Renal cortical epithelial cell (primary cell): ENCODE results near the gene LURAP1L. TPM values are rescaled to one million over a fixed set of nuclear protein-coding genes. Genes with fewer than 3 reads are reported as not detected.

ENCODE experiments used
- DNase-seq: peaks from one replicate; pipeline ENCODE4 v3.0.0-alpha.2; 2011; ENCODE audit warnings: low read depth
- total RNA-seq: library from RNA; depleted of rRNA; stranded (reverse); fragments of >200 nt; gene quantifications from 2 replicates; pipeline ENCODE4 v1.2.3, GENCODE V29; 2014

Gene LURAP1L
- total RNA-seq: 7.3 and 9.4 TPM in 2 replicates

DNA sequence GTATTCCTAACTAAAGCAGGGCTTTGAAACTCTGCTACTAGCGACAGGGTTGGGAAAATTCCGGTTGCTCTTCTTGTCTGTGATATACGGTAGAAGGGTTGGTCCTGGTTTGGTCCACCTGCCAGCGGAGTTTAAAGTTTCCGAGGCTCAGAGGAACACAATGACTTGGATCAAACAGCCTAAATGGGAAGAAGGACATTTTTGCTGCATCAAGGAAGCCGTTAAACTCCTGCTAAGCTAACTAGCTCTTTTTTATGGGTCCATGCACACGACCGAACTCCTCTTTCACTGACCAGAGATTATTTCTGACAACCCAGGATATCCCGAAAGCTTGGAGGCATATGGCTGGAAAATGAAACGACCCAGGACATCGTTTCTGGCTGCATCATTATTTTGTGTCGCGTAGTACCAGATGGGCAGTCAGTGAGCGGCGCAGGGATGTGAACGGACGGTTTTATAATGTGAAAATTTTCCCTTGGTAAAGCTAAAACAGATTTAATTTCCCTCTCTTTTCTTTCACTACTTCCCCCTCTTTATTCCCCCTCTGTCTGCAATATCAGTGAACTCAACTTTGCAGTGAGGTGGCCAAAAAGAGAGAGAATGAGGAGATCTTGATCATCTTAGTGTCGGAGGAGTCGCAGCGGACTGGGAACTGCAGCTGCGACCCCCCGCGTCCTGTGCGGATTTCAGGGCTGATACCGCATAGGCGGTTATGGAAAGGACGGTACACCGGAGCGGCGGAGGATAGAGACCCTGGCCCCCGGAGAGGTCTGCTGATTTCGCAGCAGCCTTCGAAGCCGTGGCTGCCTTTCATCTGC, at the start of gene LURAP1L:
LURAP1L (plus strand) TSS at position 160 of the 818 bp plus-strand sequence. CDS start 696 bp downstream, outside the sequence.
- peak; percentile 87 for DNase-seq

DNA sequence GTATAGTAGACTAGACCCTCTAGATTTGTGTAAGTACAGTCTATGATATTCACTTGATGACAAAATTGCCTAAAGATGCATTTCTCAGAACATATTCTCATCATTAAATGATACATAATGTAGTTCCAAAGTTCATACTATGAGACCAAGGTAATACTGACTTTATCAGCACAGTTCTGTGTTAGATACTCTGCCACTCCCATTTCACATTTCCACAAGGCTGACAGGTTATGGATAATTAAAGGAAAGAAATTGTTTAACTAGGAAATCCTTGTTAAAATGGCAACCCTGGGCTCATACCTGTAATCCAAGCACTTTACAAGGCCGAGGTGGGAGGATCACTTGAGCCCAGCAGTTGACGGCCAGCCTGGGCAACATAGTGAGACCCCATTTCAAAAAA, 48.0 kb upstream of the LURAP1L start:
- no peak for DNase-seq

DNA sequence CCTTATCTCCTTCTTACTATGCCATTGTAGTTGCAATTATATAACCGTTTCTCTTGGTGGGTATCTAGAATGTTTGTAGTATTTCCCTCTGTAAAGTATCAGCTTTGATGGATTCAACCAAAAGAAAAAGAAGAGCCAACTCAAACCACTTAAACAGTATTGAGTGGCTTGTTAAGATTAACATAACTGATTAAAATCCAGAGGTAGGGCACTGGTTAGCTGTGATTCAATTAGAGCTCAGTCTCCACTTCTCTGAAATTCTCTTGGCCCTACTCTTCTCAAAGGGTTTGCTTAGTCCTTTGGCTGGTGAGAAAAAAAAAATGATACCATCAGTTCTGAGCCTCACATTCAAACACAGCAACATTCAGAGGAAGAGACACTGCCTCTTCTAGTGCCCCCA, 44.6 kb upstream of the LURAP1L start:
- no peak for DNase-seq

DNA sequence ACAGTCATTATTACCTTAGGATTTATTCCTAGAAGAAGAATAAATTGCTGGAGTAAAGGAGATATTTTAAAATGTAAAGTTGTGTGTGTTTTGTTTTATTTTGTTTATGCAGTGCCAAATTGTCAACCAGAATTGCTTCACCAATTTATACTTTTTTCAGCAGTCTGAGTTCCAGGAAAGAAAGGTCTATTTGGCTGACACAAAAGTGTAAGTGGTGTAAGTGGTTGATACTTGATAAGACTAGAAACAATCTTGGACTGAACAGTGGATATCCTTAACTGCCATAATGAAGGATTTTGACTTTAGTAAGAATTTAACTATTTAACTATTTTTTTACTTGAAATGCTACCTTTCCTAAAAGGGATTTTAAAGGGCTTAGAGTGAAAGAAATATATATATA, 43.9 kb upstream of the LURAP1L start:
- no peak for DNase-seq

DNA sequence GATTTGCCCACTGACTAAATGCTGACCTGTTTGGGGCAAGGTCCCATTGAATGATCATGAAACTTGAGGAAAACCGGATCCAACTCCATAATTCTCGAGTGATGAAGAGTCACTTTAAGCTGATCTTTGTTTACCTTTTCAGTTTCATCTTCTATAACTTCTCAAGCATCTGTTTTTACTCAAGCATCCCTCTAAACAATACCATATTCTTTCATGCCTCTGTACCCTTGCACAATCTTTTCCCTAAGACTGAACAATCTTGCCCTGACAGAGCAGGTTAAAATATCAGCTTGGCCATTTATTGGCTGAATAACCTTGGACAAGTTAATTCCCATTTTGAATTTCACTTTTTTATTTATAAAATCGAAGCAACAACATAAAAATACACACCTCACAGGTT, 41.8 kb upstream of the LURAP1L start:
- no peak for DNase-seq

DNA sequence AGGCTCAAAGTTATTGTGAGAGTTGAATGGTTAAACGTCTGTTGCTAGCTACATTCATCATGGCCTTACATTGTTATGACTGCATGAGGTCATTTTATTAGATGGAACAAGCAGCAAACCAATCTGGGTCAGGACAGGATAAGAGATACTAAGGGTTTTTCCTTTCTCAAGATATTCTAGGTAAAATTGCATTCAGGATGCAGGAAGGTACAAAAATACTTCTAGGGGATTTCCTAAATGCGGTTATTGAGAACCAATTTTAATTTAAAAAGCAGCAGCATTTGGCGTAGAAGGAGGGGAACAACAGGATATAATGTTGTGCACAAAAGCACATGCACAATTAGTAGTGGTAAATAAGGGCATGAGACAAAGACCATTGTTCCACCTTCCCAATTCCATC, 39.2 kb upstream of the LURAP1L start:
- no peak for DNase-seq

DNA sequence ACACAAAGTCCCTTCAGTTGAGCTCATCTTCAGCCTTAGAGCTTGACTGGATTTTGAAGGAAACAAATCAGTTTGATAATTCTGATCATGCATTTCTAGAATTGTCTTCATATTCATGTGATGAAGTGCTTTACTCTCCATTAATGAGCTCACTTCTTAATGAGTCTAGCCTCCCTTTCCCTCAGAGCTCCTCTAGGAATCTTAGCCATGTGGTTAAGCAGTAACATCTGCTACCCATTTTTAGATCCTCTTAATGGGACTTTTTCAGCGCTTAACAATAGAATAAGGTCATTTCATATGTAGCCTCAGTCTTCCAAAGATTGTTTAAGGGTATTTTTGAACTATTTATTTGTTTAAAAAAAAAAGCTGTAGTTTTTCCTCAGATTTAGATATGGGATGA, 36.9 kb upstream of the LURAP1L start:
- DNase-seq: no peak

DNA sequence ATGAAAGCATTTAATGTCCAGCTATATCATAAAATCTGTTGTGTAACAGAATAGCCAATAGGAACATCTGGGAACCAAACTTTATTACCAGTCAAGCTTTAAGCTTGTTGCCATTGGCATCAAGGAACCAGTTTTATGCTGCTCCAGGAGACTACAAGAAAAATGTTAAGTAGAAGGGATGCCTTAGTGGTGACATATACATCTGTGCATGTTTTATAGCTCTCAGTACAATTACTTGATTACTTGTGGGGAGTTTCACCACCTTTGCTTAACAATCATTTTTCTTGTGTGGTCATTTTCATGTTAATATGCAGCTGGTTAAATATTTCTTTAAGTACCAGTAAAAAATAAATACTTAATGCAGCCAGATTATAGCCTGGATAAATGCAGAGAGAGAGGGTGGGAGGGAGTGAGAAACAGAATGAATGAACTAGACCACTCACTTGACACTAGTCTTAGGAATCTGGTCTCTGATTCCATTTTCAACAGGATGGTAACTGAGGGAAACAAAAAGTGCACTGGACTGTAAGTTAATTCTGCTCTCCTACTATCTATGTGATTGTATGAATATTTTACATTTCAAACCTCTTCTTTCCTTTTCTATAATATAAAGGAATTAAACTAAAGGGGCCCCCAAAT, 35.7 kb upstream of the LURAP1L start:
- peak; percentile 89 for DNase-seq

DNA sequence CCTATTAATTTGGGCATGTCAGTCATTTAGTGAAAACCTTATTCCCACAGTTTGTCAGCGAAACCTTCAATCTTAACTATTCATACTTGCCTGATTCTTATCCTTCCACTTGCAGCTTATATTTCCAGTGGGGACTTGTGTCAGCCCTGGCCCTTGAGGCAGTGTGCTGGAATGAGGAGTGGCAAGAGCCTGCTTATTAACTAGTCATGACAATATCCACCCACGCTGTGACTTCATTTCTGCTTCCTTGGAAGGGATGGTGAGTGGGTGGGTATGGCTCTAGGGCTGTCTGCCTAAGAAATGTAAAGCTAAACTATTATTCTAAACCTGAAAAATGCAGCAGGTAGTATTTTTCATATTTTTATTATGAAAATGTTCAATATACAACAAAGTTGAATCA, 34.0 kb upstream of the LURAP1L start:
- DNase-seq: peak; percentile 79

- peak; percentile 89 for DNase-seq
These were observed 26.8 kb upstream of the LURAP1L start for GRCh38 chr9:12748016-12748415.

- DNase-seq: no peak
These were observed 25.9 kb upstream of the LURAP1L start for GRCh38 chr9:12748954-12749353.

GRCh38 chr9:12753931-12754330, 20.9 kb upstream of the LURAP1L start:
- peak; percentile 86 for DNase-seq

- peak; percentile 80 for DNase-seq
These were observed 15.1 kb upstream of the LURAP1L start for GRCh38 chr9:12759761-12760160.

DNA sequence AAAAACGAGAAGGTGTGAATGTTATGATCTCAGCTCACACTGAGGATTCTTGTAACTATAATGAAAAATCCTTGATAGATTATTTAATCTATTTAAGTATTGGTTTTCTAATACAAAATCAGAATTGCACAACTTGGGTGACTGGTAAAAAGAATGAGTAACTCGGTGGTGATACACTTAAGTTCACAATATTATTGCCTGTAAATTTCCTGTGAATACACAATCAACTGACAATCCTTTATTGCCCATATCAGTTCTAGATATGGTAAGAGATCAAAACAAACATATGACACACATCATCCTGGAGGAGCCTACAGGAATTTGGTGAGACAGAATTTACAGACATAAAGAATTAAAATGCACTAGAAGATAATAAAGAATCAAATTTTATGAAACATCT, 14.1 kb upstream of the LURAP1L start:
- DNase-seq: peak; percentile 27

DNA sequence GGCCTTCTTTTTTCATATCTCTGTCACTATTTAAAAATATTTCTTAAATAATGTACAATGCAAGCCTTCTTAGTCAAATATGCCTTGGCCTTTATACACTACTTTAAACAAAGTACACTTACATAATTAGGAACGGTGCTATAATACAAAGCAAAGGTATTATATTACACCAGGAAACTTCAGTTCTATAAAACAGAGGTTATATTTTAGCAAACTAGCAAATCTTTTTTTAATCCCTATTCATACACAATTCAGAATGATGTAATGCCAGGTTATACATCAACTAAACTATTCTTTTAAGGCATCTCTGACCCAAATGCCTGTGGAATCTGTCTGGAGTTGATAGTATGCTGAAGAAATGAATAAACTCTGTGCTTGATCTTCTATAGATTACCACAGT, 10.7 kb upstream of the LURAP1L start:
- peak; percentile 44 for DNase-seq

GRCh38 chr9:12765088-12765798, 9.6 kb upstream of the LURAP1L start:
- no peak for DNase-seq

GRCh38 chr9:12766357-12766756, 8.5 kb upstream of the LURAP1L start:
- no peak for DNase-seq

DNA sequence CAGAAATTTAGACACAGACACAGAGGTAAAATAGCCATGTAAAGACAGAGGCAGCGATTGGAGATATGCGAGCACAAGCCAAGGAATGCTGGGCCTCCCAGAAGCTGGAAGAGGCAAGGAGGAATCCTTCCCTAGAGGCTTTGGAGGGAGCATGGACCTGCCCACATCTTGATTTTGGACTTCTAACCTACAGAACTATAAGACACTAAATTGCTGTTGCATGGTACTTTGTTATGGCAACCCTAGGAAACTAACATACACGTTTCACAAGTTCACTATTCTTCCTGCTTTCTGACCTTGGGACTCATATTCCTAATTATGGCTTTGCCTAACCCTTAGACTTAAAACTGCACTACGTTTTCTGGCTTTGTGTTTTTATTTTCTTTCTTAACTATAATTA, 4.6 kb upstream of the LURAP1L start:
- DNase-seq: no peak

DNA sequence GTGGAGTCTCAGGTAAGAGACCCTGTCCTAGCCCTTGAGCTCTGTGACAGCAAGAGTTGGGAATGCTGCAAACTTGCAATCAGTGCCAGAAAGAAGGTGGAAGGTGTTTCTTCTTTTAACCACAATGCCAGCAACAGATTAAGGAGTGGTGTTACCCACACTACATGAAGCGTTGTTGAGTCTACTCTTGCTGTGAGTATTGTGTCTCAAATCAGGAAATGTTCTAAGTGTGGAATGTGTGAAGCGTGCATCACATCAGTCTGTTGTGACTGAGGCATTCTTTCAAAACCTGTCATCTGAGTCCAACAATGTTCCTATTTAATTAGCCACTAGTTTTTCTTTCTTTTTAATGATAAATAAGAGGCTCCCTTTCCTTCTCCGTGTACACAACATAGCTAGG, 2.9 kb upstream of the LURAP1L start:
- peak; percentile 96 for DNase-seq

- DNase-seq: no peak
These were observed 1.3 kb upstream of the LURAP1L start for GRCh38 chr9:12773562-12773961.

GRCh38 chr9:12775679-12776512, 1.1 kb downstream of the LURAP1L start:
- DNase-seq: peak; percentile 89

DNA sequence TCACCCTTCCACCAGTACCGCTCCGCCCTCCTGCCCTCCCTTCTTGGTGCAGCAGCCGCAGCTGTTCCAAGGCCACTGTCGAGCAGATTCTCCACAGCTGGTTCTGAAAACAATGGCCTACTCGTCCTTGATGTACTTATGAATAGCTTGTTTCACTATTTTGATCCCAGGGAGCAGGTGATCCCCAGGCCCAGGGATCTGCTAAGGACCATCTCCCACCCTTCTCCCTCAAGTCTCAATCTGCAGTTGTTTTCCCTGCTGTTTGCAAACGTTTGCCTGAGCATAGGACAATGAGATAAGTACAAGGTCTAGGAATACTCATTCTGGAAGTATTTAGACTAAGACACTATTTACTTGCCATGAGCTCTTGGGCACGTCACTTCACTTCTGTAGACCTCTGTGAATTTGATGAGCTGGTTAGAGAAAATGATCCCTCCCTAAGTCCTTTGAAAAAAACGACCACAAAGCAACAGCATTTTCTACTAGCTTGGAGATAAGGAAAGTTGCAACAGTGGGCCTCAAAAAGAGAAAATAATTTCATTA, 1.8 kb downstream of the LURAP1L start:
- peak; percentile 57 for DNase-seq
